Middle frontal gyrus (tissue), 1 donor: ENCODE measurements around the gene DOCK3.
"Not testable (repeated sequence)": the region's sequence is repeated elsewhere in the genome, so short reads cannot be mapped to it uniquely, and the experiment has no call there.

Source experiments
- DNase-seq: peaks from one replicate; pipeline ENCODE4 v3.0.0-alpha.2; 2015; ENCODE audit warnings: low spot score; ENCODE audit errors: extremely low spot score

Gene DOCK3

DNA sequence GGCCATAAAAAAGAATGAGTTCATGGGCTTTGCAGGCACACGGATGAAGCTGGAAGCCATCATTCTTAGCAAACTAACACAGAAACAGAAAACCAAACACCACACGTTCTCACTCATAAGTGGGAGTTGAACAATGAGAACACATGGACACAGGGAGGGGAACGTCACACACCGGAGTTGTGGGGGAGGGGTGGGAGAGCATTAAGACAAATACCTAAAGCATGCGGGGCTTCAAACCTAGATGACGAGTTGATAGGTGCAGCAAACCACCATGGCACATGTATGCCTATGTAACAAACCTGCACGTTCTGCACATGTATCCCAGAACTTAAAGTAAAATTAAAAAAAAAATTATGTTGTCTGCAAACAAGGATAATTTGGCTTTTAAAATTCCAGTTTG lies 200.1 kb downstream of the DOCK3 start:
- not testable (repeated sequence) for DNase-seq

DNA sequence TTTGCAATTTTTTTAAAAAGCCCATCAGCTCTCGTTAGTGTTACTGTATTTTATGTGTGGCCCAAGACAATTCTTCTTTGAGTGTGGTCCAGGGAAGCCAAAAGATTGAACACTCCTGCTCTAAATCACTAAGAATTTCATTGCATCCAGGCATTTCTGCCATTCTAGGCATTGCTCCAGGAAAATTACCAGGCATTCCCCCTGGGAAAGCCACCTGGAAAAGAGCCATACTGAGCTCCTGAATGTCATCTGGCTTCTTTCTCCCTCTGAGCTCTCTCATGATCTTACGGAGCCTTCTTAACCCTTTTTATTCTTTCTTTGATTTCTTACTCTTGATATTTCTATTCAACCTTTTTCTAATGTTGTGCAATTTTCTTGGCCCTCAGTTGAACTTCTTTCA lies 202.2 kb downstream of the DOCK3 start:
- no peak for DNase-seq

DNA sequence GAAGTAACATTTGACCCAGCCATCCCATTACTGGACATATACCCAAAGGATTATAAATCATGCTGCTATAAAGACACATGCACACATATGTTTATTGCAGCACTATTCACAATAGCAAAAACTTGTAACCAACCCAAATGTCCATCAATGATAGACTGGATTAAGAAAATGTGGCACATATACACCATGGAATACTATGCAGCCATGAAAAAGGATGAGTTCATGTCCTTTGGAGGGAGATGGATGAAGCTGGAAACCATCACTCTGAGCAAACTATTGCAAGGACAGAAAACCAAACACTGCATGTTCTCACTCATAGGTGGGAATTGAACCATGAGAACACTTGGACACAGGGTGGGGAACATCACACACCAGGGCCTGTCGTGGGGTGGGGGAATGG lies 208.0 kb downstream of the DOCK3 start:
- DNase-seq = not testable (repeated sequence)

DNA sequence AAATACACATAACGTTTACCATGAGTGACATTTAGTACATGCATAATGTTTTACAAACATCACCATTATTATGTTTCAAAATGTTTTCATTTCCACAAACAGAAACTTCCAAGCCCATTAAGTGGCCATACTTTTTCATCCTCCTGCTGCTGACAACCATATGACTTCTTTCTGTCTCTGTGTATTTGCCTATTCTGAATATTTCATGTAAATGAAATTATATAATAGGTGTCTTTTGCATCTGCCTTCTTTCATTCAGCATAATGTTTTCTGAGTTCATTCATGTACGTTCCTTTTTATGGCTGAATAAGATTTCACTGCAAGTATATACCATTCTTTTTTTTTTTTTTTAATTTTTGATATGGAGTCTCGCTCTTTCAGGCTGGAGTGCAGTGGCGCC lies 209.0 kb downstream of the DOCK3 start:
- DNase-seq = no peak

DNA sequence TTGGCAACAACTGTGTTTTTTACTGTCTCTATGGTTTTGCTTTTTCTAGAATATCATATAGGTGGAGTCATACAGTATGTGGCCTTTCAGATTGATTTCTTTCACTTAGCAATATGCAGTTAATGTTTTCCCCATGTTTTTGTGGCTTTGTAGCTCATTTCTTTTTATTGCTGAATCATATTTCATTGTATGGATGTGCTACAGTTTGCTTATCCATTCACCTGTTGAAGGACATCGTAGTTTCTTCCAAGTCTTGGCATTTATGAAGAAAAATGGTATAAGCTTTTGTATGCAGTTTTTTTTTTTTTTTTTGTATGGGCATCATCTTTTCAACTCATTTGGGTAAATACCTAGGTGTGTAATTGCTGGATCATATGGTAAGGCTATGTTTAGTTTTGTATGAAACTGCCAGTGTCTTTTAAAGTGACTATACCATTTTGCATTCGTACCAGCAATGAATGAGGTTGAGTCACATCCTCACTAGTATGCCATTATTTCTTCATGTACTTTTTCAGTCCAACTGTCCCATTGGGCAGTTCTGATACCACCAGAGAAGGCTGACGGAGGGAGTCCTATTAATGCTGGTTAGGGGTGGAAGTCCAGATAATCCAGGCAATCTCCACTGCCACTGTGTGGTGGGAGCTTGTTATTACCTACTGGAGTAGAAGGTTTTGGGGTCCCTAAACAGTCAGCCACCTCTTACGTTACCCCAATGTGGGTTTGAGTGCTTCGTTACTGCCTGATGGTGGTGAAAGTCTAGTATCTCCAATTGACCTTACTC lies 210.5 kb downstream of the DOCK3 start:
- DNase-seq = no peak

DNA sequence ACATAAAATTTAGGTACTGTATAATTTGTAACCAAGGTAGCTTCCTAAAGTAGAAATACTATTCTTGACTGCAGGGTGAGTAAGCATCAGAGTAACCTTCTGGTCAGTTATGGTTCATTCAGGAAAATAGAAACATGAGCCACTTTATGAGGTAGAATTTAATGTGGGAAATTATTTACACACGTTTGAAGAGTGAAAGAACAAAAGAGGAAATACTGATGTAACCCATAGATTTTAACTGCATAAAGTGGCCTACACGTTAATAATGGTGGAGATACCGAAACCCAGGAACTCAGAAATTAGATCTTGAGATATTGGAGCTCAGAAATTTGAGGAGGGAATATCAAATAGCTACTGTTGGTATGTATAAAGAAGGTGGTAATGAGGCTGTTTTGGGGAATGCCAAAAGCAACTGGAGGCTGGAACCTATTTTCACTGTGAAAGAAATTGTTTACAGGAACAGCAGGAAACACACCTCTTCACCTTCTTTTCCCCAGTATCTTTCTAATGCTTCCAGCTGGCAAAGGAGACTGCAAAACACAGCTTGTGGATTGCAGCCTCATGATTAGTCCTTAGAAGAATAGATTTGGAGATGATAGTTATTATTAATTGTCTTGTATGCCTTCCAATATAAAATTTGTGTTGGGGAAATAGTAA lies 216.1 kb downstream of the DOCK3 start:
- no peak for DNase-seq

DNA sequence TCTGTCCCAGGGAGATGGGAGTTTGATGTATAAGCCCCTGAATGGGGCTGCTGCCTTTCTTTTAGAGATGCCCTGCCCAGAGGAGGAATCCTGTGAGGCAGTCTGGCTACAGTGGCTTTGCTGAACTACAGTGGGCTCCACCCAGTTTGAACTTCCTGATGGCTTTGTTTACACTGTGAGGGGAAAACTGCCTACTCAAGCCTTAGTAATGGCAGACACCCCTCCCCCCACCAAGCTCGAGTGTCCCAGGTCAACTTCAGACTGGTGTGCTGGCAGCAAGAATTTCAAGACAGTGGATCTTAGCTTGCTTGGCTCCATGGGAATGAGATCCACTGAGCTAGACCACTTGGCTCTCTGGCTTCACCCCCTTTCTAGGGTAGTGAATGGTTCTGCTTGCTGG lies 226.4 kb downstream of the DOCK3 start:
- DNase-seq = not testable (repeated sequence)

DNA sequence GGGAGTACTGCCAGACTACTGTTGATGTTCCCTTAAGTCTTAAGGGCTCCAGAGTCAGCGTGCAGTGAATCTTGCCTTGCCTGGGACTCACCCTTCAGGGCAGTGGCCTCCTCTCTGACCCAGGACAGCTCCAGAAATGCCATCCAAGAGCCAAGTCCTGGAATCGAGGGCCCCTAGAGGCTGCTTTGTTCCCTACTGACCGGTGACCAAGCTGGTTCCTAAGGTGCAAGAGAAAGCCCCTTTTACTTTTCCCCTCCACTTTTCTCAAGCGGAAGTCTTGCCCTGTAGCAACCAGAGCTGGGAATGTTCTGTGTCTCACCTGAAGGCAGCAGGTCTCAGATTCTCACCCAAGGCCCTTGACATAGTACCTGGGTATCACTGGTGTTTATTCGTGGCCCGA lies 238.0 kb downstream of the DOCK3 start:
- DNase-seq = no peak

DNA sequence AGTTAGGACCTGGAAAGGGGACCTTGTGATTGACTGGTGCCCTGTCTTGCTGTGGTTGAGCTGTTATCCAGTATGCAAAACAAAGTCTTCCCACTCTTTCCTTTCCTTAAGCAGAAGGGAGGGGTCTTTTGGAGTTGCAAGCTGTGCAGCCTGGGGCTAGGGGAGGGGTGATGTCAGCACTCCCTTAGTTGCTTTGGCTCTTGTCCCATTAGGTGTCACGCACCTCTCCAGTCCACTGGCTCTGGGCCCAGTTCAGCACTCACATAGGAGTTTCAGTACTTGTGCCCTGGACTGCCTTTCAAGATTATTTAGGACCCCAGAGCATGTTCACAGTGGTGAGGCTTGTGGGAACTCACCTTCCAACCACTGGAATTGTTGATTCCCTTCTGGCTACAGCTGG lies 238.5 kb downstream of the DOCK3 start:
- DNase-seq = no peak

DNA sequence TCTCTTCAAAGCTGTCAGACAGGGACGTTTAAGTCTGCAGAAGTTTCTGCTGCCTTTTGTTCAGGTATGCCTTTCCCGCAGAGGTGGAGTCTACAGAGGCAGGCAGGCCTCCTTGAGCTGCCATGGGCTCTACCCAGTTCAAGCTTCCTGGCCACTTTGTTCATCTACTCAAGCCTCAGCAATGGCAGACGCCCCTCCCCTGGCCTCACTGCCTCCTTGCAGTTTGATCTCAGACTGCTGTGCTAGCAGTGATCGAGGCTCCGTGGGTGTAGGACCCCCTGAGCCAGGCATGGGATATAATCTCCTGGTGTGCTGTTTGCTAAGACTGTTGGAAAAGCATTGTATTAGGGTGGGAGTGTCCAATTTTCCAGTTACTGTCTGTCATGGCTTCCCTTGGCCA lies 247.3 kb downstream of the DOCK3 start:
- not testable (repeated sequence) for DNase-seq

DNA sequence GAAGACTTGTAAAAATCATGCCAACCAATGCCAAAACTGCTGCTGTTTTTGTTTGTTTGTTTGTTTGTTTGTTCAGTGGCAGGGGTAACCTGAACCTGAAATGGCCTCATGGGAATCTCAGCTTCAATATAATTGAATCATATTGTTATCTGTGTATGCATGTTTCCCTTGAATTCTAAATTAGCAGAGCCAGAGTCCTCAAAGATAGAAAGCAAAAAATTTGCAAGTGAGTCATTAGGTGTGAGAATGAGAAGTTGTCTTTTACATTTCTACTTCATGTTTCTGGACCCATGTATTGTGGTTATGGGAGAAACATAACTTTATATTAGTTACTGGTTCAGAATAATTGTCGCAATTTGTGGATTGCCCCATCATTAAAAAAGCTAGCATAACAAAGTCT lies 249.2 kb downstream of the DOCK3 start:
- DNase-seq = no peak

DNA sequence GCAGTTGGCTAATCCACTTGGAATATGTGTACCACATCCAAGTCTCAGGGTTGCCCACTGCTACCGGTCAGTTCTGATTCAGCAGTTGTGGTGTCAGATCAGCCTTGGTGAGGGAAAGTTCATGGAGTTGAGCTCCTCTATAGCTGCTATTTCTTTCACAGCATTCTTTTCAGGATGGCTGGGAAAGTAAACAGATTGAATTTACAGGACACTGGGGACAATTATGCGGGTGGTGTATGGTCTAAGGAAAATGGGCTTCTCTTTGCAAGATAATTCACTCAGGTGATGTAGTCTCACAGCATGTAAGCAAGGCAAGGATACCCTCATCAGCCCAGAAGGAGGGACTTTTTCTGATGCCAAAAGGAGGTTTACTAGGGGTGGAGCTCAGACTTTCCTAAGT lies 249.9 kb downstream of the DOCK3 start:
- DNase-seq = no peak

DNA sequence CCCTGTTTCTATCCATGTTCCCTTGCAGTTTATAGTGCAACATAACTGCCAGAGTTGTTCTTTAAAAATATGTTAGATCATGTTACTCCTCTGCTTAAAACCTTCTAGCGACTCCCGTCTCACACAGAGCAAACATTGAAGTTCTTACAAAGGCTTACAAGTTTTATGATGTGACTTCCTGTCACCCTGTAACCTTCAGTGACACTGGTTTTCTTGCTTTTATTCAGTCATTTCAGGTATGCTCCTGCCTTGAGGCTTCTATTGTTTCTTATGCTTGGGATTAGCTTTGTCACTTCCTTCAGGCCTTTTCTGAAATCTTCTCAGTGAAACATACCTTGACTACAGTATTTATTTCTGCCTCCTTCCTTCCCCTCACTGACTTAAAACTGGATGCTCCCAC lies 252.1 kb downstream of the DOCK3 start:
- no peak for DNase-seq

DNA sequence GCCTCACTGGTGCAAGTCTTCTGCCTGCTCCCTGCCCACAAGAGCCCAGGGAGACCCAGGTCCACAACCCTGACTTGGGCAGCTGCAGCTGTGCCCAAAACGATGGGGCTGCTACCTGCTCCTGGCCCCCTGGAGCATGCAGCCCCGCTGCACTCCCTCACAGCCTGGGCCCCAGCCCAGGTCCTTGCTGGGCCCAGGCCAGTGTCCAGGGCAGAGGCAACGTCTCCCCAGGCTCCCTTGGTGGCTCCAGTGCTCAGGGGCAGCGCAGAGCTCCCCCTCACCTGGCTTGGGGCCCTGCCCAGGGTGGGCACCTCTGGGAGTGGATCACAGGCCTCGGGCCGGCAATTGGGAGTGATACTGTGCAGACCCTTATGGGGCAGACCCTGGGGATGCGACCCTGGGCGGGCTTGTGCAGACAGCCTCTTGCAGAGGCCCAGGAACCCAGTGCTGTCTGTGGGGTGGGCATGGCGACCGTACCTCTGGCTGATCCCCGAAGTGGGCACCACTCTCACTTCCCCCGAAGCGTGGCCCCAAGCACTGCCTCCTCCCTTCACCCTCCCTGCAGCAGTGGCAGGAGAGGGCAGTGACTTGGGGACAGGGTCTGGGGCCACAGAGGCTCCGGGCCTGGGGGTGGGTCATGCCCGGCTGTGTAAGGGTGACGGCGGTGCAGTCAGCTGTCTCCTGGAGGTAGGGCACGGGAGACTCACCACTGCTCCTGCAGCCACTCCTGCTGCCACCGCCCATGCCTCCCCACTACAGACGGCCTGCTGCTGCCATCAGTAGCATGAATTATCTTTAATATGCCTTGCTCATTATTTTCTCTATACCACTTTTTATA lies 255.9 kb downstream of the DOCK3 start:
- no peak for DNase-seq

DNA sequence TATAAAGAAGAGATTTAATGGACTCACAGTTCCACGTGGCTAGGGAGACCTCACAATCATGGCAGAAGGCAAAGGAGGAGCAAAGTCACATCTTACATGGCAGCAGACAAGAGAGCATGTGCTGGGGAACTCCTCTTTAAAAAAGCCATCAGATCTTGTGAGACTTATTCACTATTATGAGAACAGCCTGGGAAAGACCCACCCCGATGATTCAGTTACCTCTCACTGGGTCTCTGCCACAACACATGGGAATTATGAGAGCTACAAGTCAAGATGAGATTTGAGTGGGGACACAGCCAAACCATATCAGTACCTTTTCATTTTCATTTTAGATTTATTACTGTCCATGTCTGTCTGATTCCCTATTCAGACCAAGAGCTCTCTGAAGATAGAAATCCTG lies 258.2 kb downstream of the DOCK3 start:
- not testable (repeated sequence) for DNase-seq

DNA sequence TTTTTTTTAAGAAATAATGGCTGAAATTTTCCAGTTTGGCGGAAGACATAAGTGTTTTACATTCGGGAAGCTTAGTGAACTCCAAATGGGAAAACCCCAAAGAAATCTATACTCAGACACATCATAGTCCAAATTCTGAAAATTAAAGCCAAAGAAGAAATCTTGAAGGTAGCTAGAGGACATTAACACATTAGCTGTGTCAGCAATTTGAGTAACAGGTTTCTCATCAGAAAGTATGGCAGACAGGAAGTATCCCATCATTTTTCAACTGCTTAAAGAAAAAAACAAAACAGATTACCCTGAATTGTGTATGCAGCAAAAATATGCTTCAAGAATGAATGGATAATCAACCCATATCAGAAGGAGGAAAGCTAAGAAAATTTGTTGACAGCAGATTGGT lies 261.7 kb downstream of the DOCK3 start:
- DNase-seq = no peak

DNA sequence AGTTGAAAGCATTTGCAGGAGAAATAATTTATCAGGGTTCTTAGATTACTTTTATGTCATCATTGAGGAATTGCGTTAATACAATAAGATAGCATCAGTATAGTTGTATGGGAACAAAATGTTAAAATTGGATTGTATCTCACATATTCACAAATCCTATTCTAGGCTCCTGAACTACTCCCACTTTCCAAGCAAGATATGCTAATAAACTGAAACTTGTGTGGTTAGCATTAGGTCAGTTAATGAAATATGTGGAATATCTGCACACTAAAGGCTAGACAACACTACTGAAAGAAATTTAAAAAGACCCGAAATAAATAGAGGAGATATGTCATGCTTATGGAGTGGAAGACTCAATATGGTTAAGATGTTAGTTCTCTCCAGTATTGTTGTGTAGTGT lies 272.7 kb downstream of the DOCK3 start:
- DNase-seq = no peak

DNA sequence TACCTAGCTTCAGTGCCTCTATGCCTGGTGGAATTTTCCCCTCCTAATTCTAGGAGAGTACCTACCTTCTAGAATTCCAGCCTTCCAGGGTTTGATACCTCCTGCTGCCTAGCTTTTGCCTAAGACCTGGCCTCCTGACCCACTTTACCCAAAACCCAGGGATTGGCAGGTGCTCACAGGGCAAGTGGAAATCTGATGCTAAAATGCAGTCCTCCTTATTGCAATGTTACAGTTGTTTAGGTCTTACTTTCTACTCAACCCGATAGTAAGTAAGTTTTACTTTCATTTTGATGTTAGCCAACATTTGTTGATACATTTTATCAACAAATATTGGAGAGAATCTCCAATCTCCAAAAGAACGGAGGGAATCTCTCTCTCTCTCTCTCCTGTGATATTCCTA lies 275.9 kb downstream of the DOCK3 start:
- no peak for DNase-seq

DNA sequence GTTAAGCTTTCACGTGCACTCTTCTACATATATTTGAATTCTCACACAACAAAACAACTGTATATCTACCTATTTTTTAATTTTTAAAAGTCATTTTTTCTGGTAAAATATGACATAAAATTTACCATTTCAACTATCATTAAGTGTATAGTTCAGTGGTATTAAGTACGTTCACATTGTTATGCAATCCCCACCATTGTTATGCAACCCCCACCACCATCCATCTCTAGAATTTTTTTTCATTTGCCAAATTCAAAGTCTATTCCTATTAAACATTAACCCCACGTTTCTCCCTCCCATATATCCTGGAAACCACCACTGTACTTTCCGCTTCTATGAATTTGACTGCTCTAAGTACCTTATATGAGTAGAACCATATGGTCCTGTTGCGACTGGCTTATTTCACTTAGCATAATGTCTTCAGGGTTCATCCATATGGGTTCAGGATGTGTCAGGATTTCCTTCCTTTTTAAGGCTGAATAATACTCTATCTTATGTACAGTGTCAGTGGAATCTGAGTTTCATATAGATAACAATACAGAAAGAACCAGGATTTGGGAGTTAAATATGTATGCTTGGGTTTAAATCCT lies 279.2 kb downstream of the DOCK3 start:
- DNase-seq = no peak

DNA sequence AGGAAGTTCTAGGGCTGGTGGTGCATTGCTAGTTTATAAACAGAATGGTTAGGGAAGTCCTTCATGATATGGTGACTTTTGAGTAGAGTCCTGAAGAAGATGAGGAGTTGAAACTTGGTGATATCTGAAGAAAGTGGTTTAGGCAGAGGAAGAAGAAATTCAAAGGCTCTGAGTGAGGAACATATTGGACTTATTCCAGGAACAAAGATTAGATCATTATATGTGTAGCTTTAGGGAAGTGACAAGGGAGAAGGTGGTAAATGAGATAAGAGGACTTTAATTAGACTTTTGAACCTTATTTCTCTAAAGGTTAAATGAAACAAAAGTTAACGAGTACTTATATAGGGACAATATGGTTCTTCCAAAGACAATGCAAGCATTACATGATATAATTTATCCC lies 286.7 kb downstream of the DOCK3 start:
- no peak for DNase-seq

DNA sequence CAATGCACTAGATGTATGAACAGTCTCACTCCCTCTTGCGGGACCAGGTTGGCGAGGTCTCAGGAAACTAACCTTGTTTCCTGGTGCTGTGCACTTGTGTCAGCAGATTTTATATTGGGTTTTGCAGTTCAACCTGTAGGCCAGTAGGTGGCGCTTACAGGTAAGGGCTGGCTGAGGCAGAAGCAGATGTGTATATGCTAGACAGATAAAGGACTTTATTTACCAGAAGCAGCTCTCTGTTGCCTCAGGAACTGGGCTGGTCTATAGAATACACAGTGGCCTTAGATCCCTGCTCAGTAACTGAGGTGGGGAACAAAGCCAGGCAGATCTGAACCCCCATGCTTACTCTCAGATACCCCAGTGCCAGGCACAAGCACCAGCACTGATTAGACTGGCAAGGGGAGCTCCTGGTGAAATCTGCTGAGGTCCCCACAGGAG lies 296.8 kb downstream of the DOCK3 start:
- no peak for DNase-seq

DNA sequence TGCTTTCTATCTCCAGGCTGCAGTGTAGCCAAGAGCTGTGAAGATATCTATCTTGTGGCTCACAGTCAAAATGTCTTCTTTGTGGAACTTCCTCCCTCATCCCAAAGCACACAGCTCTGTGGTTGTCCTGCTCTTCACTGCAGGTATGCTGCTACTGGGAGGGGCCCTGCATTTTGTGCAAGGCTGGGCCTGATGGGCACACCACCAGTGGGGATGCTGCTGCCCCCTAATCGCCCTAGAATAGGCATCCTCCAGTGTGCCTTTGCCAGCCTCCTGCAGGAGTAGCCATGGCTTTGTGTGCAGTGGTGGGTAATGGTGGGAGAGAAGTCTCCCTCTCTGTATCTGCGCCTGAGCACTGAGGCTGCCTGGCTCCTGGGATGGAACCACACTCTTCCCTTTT lies 297.3 kb downstream of the DOCK3 start:
- DNase-seq = no peak
